ENCODE results near the gene TRIM52.

The TRIM52 gene

GRCh38 chr5:181233801-181234454 is 27.0 kb downstream of the TRIM52 start:
- DNase-seq (ENCODE audit: low read depth in 2 of 2) = no peak

- no peak for DNase-seq (ENCODE audit: low read depth in 2 of 2)
Observed at GRCh38 chr5:181233088-181233800, 27.7 kb downstream of the TRIM52 start.

GRCh38 chr5:181232593-181232992 is 28.4 kb downstream of the TRIM52 start:
- DNase-seq (ENCODE audit: low read depth in 2 of 2) = no peak

GRCh38 chr5:181231432-181231831 is 29.5 kb downstream of the TRIM52 start:
- no peak for DNase-seq (ENCODE audit: low read depth in 2 of 2)

- DNase-seq (ENCODE audit: low read depth in 2 of 2) = no peak
Observed at GRCh38 chr5:181230551-181230950, 30.4 kb downstream of the TRIM52 start.

GRCh38 chr5:181229996-181230395 is 30.9 kb downstream of the TRIM52 start:
- DNase-seq (ENCODE audit: low read depth in 2 of 2) = no peak

- DNase-seq (ENCODE audit: low read depth in 2 of 2) = no peak
Observed at GRCh38 chr5:181224390-181225229, 36.3 kb downstream of the TRIM52 start.

- DNase-seq (ENCODE audit: low read depth in 2 of 2) = no peak
Observed at GRCh38 chr5:181223729-181224389, 37.1 kb downstream of the TRIM52 start.

- DNase-seq (ENCODE audit: low read depth in 2 of 2) = peak; percentile 96
Observed at GRCh38 chr5:181223058-181223728, 37.8 kb downstream of the TRIM52 start, which contains the start of gene TRIM41. Gene TRIM41, plus strand, starts transcription at chr5:181223281. Its CDS starts 719 bp downstream, at chr5:181224000.

GRCh38 chr5:181222630-181223057 is 38.3 kb downstream of the TRIM52 start:
- DNase-seq (ENCODE audit: low read depth in 2 of 2) = no peak

- peak; percentile 96 to 97 for DNase-seq (ENCODE audit: low read depth in 2 of 2)
Observed at GRCh38 chr5:181221792-181222629, 38.9 kb downstream of the TRIM52 start.

- DNase-seq (ENCODE audit: low read depth in 2 of 2) = no peak
Observed at GRCh38 chr5:181221105-181221791, 39.7 kb downstream of the TRIM52 start.

GRCh38 chr5:181220178-181220515 is 40.8 kb downstream of the TRIM52 start:
- no peak for DNase-seq (ENCODE audit: low read depth in 2 of 2)

- no peak for DNase-seq (ENCODE audit: low read depth in 2 of 2)
Observed at GRCh38 chr5:181219262-181220177, 41.4 kb downstream of the TRIM52 start.

- no peak for DNase-seq (ENCODE audit: low read depth in 2 of 2)
Observed at GRCh38 chr5:181218795-181219124, 42.2 kb downstream of the TRIM52 start.

- no peak for DNase-seq (ENCODE audit: low read depth in 2 of 2)
Observed at GRCh38 chr5:181217803-181218062, 43.2 kb downstream of the TRIM52 start.

- DNase-seq (ENCODE audit: low read depth in 2 of 2) = peak; percentile 45 to 67
Observed at GRCh38 chr5:181217111-181217802, 43.7 kb downstream of the TRIM52 start.
